ENCODE results near the gene KLHL21. TPM values are rescaled to one million over a fixed set of nuclear protein-coding genes. Genes with fewer than 3 reads are reported as not detected.
"Not testable (repeated sequence)": the region's sequence is repeated elsewhere in the genome, so short reads cannot be mapped to it uniquely, and the experiment has no call there.

KLHL21 gene
- total RNA-seq, 1 donor from 2014 or later: 147 TPM

DNA sequence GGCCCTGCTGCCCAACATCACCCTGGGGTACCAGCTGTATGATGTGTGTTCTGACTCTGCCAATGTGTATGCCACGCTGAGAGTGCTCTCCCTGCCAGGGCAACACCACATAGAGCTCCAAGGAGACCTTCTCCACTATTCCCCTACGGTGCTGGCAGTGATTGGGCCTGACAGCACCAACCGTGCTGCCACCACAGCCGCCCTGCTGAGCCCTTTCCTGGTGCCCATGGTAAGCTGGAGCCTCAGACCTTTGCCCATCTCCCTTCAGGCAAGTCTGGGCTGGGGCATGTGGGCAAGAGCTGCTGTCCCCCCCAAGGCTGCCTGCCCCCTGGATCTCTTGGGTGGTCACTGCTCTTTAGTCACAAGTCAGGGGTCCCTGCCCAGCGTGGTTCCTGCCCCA is 31.7 kb downstream of the KLHL21 start:
- Histone ChIP-seq H3K9me3 (no peaks in the 10 kb centered on the region), H3K36me3 (no peaks in the 10 kb centered on the region), H3K4me1 (no peaks in the 10 kb centered on the region), H3K4me3 (no peak overlapping the region), H3K27ac (no peak overlapping the region), H3K27me3 (no peaks in the 10 kb centered on the region)
- no peak for DNase-seq (ENCODE audit: low spot score in 2 of 2)
- TF ChIP-seq, protein P1, sequence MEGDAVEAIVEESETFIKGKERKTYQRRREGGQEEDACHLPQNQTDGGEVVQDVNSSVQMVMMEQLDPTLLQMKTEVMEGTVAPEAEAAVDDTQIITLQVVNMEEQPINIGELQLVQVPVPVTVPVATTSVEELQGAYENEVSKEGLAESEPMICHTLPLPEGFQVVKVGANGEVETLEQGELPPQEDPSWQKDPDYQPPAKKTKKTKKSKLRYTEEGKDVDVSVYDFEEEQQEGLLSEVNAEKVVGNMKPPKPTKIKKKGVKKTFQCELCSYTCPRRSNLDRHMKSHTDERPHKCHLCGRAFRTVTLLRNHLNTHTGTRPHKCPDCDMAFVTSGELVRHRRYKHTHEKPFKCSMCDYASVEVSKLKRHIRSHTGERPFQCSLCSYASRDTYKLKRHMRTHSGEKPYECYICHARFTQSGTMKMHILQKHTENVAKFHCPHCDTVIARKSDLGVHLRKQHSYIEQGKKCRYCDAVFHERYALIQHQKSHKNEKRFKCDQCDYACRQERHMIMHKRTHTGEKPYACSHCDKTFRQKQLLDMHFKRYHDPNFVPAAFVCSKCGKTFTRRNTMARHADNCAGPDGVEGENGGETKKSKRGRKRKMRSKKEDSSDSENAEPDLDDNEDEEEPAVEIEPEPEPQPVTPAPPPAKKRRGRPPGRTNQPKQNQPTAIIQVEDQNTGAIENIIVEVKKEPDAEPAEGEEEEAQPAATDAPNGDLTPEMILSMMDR (IDR thresholded peaks at IDR 0.05): no peak
- intact Hi-C loops (cut with DNase I): no loop called here

DNA sequence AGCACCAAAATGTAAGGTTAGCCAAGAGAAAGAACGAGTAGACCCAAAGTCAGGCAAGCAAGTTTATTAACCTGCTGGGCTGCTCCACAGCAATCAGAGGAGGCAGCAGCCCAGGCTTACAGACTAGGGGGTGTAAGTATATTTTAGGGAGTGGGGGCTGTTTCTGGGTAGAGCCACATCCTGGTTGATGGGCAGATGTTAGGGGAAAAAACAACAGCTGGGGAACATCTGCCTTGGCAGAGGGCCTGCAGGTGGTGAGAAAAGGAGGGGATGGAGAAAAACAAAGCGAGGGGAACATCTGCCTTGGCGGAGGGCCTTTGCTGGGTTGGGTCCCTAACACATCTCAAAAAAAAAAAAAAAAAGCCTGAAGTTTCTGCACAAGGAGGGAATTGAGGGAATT is 32.6 kb downstream of the KLHL21 start:
- no peaks in the 10 kb centered on the region for H3K36me3 ChIP-seq
- no peak overlapping the region for H3K27ac ChIP-seq
- TF ChIP-seq, protein P1 (IDR thresholded peaks at IDR 0.05): no peak
- no peaks in the 10 kb centered on the region for H3K9me3 ChIP-seq
- H3K4me1 ChIP-seq: no peaks in the 10 kb centered on the region
- H3K4me3 ChIP-seq: no peak overlapping the region
- intact Hi-C loops (cut with DNase I): no loop called here
- no peaks in the 10 kb centered on the region for H3K27me3 ChIP-seq
- DNase-seq (ENCODE audit: low spot score in 2 of 2): no peak

DNA sequence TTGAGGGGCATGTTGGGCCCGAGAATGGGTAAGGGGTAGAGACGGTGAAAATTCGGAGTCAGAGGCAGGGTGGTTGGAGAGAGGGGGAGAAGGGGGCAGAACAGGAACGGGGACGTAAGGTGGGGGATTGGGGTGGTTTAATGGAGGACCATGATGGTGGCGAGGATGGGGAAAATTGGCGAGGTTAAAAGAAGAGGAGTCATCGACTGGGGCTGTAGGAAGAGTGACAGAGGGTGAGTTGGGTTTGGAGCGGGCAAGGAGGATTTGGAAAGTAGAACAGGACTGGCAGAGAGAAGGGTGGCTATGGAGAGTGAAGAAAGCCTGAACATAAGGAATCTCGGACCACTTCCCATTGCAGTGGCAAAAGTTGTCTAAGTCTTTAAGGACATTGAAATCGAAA is 33.6 kb downstream of the KLHL21 start:
- Histone ChIP-seq H3K9me3 (no peaks in the 10 kb centered on the region), H3K36me3 (no peaks in the 10 kb centered on the region), H3K27me3 (no peaks in the 10 kb centered on the region), H3K4me1 (no peaks in the 10 kb centered on the region), H3K4me3 (no peak overlapping the region), H3K27ac (no peak overlapping the region)
- DNase-seq (ENCODE audit: low spot score in 2 of 2): no peak
- TF ChIP-seq, protein P1 (IDR thresholded peaks at IDR 0.05): no peak
- intact Hi-C loops (cut with DNase I): no loop called here

DNA sequence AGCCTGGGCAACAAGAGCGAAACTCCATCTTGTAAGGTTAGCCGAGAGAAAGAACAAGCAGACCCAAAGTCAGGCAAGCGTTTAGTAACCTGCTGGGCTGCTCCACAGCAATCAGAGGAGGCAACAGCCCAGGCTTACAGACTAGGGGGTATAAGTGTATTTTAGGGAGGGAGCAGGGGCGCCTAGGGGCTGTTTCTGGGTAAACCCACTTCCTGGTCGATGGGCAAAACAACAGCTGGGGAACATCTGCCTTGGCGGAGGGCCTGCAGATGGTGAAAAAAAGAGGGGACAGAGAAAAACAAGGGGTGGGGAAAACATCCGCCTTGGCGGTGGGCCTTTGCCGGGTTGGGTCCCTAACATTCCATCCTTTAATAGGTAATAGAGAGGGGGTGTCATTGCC is 42.4 kb downstream of the KLHL21 start:
- intact Hi-C loops (cut with DNase I): no loop called here
- H3K9me3 ChIP-seq: no peaks in the 10 kb centered on the region
- DNase-seq (ENCODE audit: low spot score in 2 of 2): no peak
- no peaks in the 10 kb centered on the region for H3K27me3 ChIP-seq
- no peak overlapping the region for H3K4me3 ChIP-seq
- no peak overlapping the region for H3K27ac ChIP-seq
- TF ChIP-seq, protein P1 (IDR thresholded peaks at IDR 0.05): no peak
- H3K4me1 ChIP-seq: peaks cover 3% of the 10 kb centered on the region in 2 donors
- no peaks in the 10 kb centered on the region for H3K36me3 ChIP-seq

DNA sequence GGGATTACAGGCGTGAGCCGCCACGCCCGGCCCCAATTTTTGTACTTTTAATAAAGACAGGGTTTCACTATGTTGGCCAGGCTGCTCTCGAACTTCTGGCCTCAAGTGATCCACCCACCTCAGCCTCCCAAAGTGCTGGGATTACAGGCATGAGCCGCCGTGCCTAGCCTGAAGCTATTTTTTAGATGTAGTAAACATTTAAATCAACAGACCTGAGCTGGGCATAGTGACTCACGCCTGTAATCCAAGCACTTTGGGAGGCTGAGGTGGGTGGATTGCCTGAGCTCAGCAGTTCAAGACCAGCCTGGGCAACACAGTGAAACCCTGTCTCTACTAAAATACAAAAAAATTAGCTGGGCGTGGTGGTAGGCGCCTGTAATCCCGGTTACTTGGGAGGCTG is 43.5 kb downstream of the KLHL21 start:
- not testable (repeated sequence) for H3K27me3 ChIP-seq; H3K9me3 ChIP-seq; DNase-seq (ENCODE audit: low spot score in 2 of 2); H3K36me3 ChIP-seq; H3K4me3 ChIP-seq; H3K27ac ChIP-seq
- intact Hi-C loops (cut with DNase I): loop anchor here (10.0 kb wide), 1 partner anchor 164 kb away; the partner anchor contains the start of gene ACOT7
- peaks cover 3 to 10% of the 10 kb centered on the region in 2 donors for H3K4me1 ChIP-seq

DNA sequence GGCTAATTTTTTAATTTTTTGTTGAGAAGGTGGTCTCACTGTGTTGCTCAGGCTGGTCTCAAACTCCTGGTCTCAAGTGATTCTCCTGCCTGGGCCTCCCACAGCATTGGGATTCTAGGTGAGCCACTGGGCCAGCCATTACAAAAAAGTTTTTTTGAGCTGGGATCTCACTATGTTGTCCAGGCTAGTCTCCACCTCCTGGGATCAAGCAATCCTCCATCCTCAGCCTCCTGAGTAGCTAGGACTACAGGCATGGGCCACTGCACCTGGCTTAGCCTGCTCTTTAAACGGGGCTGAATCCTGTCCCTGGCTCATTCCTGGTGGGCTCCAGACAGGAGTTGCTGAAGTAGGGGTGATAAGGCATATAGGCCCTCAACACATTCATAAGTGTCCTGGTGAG is 45.1 kb downstream of the KLHL21 start:
- DNase-seq (ENCODE audit: low spot score in 2 of 2): no peak
- H3K36me3 ChIP-seq: no peaks in the 10 kb centered on the region
- H3K9me3 ChIP-seq: no peaks in the 10 kb centered on the region
- no peak overlapping the region for H3K27ac ChIP-seq
- peaks cover 9 to 20% of the 10 kb centered on the region in 2 donors for H3K4me1 ChIP-seq
- intact Hi-C loops (cut with DNase I): loop anchor here (10.0 kb wide), 1 partner anchor 163 kb away; the partner anchor contains the start of gene ACOT7
- no peaks in the 10 kb centered on the region for H3K27me3 ChIP-seq
- TF ChIP-seq, protein P1 (IDR thresholded peaks at IDR 0.05): no peak
- no peak overlapping the region for H3K4me3 ChIP-seq

Data from ascending aorta (tissue), 2 donors.